WTC11 (cell line): Measurements from ENCODE around the gene CTDSPL.

Experiments
- ATF6 ChIP-seq: sonication (generic); formaldehyde crosslinking; IDR thresholded peaks from 2 replicates; pipeline ENCODE4 v1.8.1; 2023; ENCODE audit warnings: mild to moderate bottlenecking, missing genetic modification reagents
- CTCF ChIP-seq: fragments of 200-600 bp; IDR thresholded peaks from 2 replicates; pipeline ENCODE4 v1.8.0; 2022; ENCODE audit warnings: antibody characterized with exemption
- NFYB ChIP-seq: sonication (generic); formaldehyde crosslinking; conservative IDR thresholded peaks from 2 replicates; pipeline ENCODE4 v1.8.0; 2022; ENCODE audit warnings: low read depth, missing genetic modification reagents
- SP1 ChIP-seq: sonication (generic); formaldehyde crosslinking; conservative IDR thresholded peaks from 2 replicates; pipeline ENCODE4 v1.8.1; 2022; ENCODE audit warnings: missing genetic modification reagents
- TEAD4 ChIP-seq: sonication (generic); formaldehyde crosslinking; IDR thresholded peaks from 2 replicates; pipeline ENCODE4 v1.8.0; 2022; ENCODE audit warnings: mild to moderate bottlenecking, missing genetic modification reagents
- ZBTB21 ChIP-seq: sonication (generic); formaldehyde crosslinking; IDR thresholded peaks from 2 replicates; pipeline ENCODE4 v1.8.1; 2023; ENCODE audit warnings: mild to moderate bottlenecking, missing genetic modification reagents, borderline replicate concordance
- TF ChIP-seq, protein P1 (sequence below): sonication (generic); formaldehyde crosslinking; IDR thresholded peaks from 2 replicates; pipeline ENCODE4 v1.8.1; 2022; ENCODE audit warnings: low read depth, missing genetic modification reagents, borderline replicate concordance
- TF ChIP-seq, protein P2 (sequence below): sonication (generic); formaldehyde crosslinking; IDR thresholded peaks from 2 replicates; pipeline ENCODE4 v1.8.0; 2022; ENCODE audit warnings: missing genetic modification reagents
- TF ChIP-seq, protein P3 (sequence below): sonication (generic); formaldehyde crosslinking; conservative IDR thresholded peaks from 2 replicates; pipeline ENCODE4 v1.8.1; 2023; ENCODE audit warnings: mild to moderate bottlenecking, low read depth, missing genetic modification reagents, moderate library complexity
- TF ChIP-seq, protein P4 (sequence below): fragments of 250-450 bp; sonication (Bioruptor Pico); IDR thresholded peaks from 2 replicates; pipeline ENCODE4 v1.8.0; 2021; ENCODE audit warnings: mild to moderate bottlenecking

DNA sequence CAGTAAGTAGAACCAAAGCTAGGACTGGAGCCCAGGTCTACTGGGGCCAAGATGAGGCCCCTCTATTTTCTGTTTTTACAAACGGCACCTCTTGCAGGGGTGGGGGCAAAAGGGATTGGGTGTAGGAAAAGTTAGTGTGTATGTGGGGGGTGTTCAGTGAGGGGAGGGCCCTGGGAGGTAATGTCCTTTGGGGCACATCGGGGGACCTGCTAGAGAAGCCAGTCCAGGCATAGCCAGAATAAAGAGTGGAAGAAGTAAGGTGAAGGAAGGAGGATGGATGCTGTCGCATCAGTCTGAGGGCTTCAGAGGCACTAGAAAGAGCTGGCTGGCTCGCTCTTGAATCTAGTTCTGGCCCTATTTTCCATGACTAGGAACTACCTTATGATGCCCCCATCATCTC, 165.2 kb downstream of the CTDSPL start:
- TF ChIP-seq CTCF (no peak), ZBTB21 (CRISPR knock-in tag) (no peak), TEAD4 (CRISPR knock-in tag) (no peak), SP1 (CRISPR knock-in tag) (no peak), ATF6 (no peak), NFYB (CRISPR knock-in tag) (no peak)
- TF ChIP-seq, protein P1, sequence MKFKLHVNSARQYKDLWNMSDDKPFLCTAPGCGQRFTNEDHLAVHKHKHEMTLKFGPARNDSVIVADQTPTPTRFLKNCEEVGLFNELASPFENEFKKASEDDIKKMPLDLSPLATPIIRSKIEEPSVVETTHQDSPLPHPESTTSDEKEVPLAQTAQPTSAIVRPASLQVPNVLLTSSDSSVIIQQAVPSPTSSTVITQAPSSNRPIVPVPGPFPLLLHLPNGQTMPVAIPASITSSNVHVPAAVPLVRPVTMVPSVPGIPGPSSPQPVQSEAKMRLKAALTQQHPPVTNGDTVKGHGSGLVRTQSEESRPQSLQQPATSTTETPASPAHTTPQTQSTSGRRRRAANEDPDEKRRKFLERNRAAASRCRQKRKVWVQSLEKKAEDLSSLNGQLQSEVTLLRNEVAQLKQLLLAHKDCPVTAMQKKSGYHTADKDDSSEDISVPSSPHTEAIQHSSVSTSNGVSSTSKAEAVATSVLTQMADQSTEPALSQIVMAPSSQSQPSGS, result no peak
- TF ChIP-seq, protein P2, sequence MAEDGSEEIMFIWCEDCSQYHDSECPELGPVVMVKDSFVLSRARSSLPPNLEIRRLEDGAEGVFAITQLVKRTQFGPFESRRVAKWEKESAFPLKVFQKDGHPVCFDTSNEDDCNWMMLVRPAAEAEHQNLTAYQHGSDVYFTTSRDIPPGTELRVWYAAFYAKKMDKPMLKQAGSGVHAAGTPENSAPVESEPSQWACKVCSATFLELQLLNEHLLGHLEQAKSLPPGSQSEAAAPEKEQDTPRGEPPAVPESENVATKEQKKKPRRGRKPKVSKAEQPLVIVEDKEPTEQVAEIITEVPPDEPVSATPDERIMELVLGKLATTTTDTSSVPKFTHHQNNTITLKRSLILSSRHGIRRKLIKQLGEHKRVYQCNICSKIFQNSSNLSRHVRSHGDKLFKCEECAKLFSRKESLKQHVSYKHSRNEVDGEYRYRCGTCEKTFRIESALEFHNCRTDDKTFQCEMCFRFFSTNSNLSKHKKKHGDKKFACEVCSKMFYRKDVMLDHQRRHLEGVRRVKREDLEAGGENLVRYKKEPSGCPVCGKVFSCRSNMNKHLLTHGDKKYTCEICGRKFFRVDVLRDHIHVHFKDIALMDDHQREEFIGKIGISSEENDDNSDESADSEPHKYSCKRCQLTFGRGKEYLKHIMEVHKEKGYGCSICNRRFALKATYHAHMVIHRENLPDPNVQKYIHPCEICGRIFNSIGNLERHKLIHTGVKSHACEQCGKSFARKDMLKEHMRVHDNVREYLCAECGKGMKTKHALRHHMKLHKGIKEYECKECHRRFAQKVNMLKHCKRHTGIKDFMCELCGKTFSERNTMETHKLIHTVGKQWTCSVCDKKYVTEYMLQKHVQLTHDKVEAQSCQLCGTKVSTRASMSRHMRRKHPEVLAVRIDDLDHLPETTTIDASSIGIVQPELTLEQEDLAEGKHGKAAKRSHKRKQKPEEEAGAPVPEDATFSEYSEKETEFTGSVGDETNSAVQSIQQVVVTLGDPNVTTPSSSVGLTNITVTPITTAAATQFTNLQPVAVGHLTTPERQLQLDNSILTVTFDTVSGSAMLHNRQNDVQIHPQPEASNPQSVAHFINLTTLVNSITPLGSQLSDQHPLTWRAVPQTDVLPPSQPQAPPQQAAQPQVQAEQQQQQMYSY (CRISPR knock-in tag), result no peak
- TF ChIP-seq, protein P3, sequence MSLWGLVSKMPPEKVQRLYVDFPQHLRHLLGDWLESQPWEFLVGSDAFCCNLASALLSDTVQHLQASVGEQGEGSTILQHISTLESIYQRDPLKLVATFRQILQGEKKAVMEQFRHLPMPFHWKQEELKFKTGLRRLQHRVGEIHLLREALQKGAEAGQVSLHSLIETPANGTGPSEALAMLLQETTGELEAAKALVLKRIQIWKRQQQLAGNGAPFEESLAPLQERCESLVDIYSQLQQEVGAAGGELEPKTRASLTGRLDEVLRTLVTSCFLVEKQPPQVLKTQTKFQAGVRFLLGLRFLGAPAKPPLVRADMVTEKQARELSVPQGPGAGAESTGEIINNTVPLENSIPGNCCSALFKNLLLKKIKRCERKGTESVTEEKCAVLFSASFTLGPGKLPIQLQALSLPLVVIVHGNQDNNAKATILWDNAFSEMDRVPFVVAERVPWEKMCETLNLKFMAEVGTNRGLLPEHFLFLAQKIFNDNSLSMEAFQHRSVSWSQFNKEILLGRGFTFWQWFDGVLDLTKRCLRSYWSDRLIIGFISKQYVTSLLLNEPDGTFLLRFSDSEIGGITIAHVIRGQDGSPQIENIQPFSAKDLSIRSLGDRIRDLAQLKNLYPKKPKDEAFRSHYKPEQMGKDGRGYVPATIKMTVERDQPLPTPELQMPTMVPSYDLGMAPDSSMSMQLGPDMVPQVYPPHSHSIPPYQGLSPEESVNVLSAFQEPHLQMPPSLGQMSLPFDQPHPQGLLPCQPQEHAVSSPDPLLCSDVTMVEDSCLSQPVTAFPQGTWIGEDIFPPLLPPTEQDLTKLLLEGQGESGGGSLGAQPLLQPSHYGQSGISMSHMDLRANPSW (CRISPR knock-in tag), result no peak
- TF ChIP-seq, protein P4, sequence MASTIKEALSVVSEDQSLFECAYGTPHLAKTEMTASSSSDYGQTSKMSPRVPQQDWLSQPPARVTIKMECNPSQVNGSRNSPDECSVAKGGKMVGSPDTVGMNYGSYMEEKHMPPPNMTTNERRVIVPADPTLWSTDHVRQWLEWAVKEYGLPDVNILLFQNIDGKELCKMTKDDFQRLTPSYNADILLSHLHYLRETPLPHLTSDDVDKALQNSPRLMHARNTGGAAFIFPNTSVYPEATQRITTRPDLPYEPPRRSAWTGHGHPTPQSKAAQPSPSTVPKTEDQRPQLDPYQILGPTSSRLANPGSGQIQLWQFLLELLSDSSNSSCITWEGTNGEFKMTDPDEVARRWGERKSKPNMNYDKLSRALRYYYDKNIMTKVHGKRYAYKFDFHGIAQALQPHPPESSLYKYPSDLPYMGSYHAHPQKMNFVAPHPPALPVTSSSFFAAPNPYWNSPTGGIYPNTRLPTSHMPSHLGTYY (CRISPR knock-in tag), result no peak
